Left lung (tissue), 10 donors: Measurements from ENCODE around the gene ANO2. TPM values are rescaled to one million over a fixed set of nuclear protein-coding genes. Genes with fewer than 3 reads are reported as not detected.

Experiments
- ATAC-seq: fragments of 200-7000 bp; cut with Tn5 transposase; one replicate; pipeline ENCODE4 v1.9.1; 2020; ENCODE audit warnings: moderate library complexity
- DNase-seq, 4 donors: peaks; one replicate each; pipeline ENCODE4 v3.0.0-alpha.2; 2013 to 2020
- H3K27ac ChIP-seq, 2 donors: fragments of 200-600 bp; sonication (generic) in 1 of 2; one replicate each; pipeline versions ENCODE4 v1.5.0 to v1.8.0; 2020 to 2021
- H3K27me3 ChIP-seq, 2 donors: fragments of 200-600 bp; sonication (generic) in 1 of 2; one replicate each; pipeline versions ENCODE4 v1.5.0 to v1.8.0; 2020 to 2021
- H3K36me3 ChIP-seq, 2 donors: fragments of 200-600 bp; sonication (generic) in 1 of 2; one replicate each; pipeline versions ENCODE4 v1.5.0 to v1.8.0; 2020 to 2021
- H3K4me1 ChIP-seq, 2 donors: fragments of 200-600 bp; one replicate each; pipeline ENCODE4 v1.8.0; 2021
- H3K4me3 ChIP-seq, 2 donors: fragments of 200-600 bp; sonication (generic) in 1 of 2; one replicate each; pipeline versions ENCODE4 v1.5.0 to v1.8.0; 2020 to 2021; ENCODE audit warnings: mild to moderate bottlenecking in 1 of 2
- H3K9me3 ChIP-seq, 2 donors: fragments of 200-600 bp; sonication (generic) in 1 of 2; one replicate each; pipeline versions ENCODE4 v1.5.0 to v1.8.0; 2020 to 2021
- intact Hi-C, 2 donors: fragments of 100-400 bp; cut with DNase I; formaldehyde crosslinking; loops; one replicate each; pipeline versions ENCODE4 v1.11.2 to v1.14.2; 2022
- polyA plus RNA-seq, 6 donors: library from polyadenylated mRNA; unstranded; fragments of 120-200 nt; gene quantifications; one replicate each; pipeline ENCODE4 v1.2.1, GENCODE V29; 2013; ENCODE audit not compliant: insufficient read length in 6 of 6
- total RNA-seq, 2 donors: library from RNA; stranded (reverse); fragmentation: NEBNext Ultra II Directional; extraction: Animal tissue kit (Norgen Biotek cat#: 25700); gene quantifications; one replicate each; pipeline ENCODE4 v1.2.1, GENCODE V29; 2021
- TF ChIP-seq, protein P1 (sequence below), 2 donors: fragments of 200-600 bp; sonication (generic) in 1 of 2; IDR thresholded peaks; one replicate each; pipeline versions ENCODE4 v1.5.0 to v1.8.0; 2021; ENCODE audit warnings: antibody characterized with exemption in 2 of 2
- donor health status: DM: no; HTN: yes; CAD: no.
- donor health status: DM: no; HTN: no; CAD: no.

ANO2 gene
- total and polyA plus RNA-seq, 8 donors, result 3.4 to 10.5 (median 6.1) TPM

- Histone ChIP-seq H3K27me3 (peaks cover 0 to under 1% of the 10 kb centered on the region in 2 donors), H3K27ac (no peak overlapping the region), H3K36me3 (peaks cover 0 to 4% of the 10 kb centered on the region in 2 donors), H3K4me3 (no peak overlapping the region), H3K4me1 (no peaks in the 10 kb centered on the region), H3K9me3 (no peaks in the 10 kb centered on the region)
- TF ChIP-seq, protein P1, sequence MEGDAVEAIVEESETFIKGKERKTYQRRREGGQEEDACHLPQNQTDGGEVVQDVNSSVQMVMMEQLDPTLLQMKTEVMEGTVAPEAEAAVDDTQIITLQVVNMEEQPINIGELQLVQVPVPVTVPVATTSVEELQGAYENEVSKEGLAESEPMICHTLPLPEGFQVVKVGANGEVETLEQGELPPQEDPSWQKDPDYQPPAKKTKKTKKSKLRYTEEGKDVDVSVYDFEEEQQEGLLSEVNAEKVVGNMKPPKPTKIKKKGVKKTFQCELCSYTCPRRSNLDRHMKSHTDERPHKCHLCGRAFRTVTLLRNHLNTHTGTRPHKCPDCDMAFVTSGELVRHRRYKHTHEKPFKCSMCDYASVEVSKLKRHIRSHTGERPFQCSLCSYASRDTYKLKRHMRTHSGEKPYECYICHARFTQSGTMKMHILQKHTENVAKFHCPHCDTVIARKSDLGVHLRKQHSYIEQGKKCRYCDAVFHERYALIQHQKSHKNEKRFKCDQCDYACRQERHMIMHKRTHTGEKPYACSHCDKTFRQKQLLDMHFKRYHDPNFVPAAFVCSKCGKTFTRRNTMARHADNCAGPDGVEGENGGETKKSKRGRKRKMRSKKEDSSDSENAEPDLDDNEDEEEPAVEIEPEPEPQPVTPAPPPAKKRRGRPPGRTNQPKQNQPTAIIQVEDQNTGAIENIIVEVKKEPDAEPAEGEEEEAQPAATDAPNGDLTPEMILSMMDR (IDR thresholded peaks at IDR 0.05), result no peak
- intact Hi-C loops, result no loop called here
- no peak for DNase-seq
- ATAC-seq, result no peak
Measured at GRCh38 chr12:5954661-5955060, 9.6 kb upstream of the ANO2 start.

DNA sequence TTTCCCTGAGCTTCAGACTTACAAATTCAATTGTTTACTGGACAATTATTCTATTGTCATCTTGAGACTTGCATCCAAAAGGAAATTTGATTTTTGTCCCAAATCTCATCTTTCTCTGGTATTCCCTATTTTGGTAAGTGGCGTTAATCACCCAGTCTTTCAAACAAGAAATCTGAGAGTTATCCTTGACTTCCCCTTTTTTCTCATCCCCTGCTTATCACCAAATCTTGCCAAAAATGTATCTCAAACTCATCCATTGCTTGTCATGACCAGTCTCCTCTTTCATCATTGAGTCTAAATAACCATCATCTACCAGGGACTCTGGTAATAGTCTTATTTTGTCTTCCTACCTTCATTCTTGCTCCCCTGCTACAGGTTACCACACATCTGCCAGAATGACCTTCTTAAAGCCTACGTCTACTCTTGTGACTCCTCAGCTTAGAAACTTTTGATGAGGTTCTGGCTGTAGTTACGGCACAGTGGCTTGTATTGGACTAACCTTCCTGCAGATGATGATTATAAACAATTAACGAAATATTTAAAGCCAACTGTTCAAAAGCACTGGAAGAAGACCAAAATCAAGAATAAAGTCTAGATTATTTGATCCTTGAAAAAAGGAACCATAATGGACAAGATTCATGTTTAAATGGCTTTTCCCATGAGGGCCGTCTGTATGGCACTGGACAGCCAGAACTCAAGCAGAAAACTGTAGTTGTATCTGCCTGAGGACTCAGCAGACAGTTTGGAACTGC, 9.0 kb upstream of the ANO2 start:
- H3K9me3 ChIP-seq, result no peaks in the 10 kb centered on the region
- DNase-seq, result no peak
- TF ChIP-seq, protein P1 (IDR thresholded peaks at IDR 0.05), result no peak
- intact Hi-C loops, result no loop called here
- no peak overlapping the region for H3K4me3 ChIP-seq
- H3K27ac ChIP-seq, result no peak overlapping the region
- H3K4me1 ChIP-seq, result no peaks in the 10 kb centered on the region
- ATAC-seq, result no peak
- H3K36me3 ChIP-seq, result peaks cover 0 to 9% of the 10 kb centered on the region in 2 donors
- peaks cover 0 to 6% of the 10 kb centered on the region in 2 donors for H3K27me3 ChIP-seq

DNA sequence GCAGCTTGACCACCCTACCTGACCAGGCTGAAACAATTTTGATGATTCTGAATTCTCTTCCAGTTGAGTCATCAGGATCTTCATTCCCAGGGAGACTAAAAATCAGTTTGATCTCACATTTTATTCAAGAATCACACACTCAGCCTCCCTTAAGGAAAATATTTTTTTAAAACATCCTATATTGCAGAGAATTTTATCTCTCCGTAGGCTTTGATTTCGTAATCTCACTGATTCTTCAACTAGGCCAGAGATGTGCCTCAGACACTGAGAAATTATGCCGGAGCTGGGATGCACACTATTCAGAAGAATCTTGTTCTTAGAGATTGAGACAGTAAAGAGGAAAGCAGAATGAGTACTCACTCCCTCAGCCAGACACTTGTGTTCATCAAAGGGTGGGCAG, 7.0 kb upstream of the ANO2 start:
- TF ChIP-seq, protein P1 (IDR thresholded peaks at IDR 0.05), result no peak
- DNase-seq, result no peak

DNA sequence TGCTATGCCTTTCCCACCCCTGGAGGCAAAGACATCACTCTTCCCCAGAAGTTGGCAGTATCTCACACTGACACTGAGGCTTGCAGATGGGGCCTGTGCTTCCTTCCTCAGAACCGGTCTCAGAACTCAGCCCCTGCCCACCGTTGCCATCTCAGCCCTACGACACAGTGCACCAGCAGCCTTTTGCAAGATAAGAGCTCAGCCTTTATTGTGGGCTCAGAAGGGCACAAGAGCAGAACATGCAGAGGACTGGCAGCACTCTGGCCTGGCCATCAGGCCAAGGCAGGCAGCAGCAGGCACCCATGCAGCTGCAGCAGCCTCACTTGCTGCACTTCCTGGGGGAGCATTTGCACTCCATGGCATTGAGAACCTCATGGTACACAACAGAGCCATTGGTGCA, 3.6 kb upstream of the ANO2 start:
- no peak overlapping the region for H3K4me3 ChIP-seq
- TF ChIP-seq, protein P1 (IDR thresholded peaks at IDR 0.05), result no peak
- H3K27ac ChIP-seq, result no peak overlapping the region
- no peaks in the 10 kb centered on the region for H3K9me3 ChIP-seq
- H3K27me3 ChIP-seq, result peaks cover 35 to 57% of the 10 kb centered on the region in 2 donors
- ATAC-seq (no peak), DNase-seq (no peak)
- H3K4me1 ChIP-seq, result peaks cover 3 to 9% of the 10 kb centered on the region in 2 donors
- intact Hi-C loops, result no loop called here
- H3K36me3 ChIP-seq, result peaks cover 0 to 12% of the 10 kb centered on the region in 2 donors

More for the DNA sequence above, 7.0 kb upstream of the ANO2 start:
- H3K27ac ChIP-seq, result no peak overlapping the region
- no peak for ATAC-seq
- peaks cover 0 to 12% of the 10 kb centered on the region in 2 donors for H3K36me3 ChIP-seq
- no peaks in the 10 kb centered on the region for H3K4me1 ChIP-seq
- intact Hi-C loops, result no loop called here
- peaks cover 6 to 23% of the 10 kb centered on the region in 2 donors for H3K27me3 ChIP-seq
- H3K4me3 ChIP-seq, result no peak overlapping the region
- H3K9me3 ChIP-seq, result no peaks in the 10 kb centered on the region

DNA sequence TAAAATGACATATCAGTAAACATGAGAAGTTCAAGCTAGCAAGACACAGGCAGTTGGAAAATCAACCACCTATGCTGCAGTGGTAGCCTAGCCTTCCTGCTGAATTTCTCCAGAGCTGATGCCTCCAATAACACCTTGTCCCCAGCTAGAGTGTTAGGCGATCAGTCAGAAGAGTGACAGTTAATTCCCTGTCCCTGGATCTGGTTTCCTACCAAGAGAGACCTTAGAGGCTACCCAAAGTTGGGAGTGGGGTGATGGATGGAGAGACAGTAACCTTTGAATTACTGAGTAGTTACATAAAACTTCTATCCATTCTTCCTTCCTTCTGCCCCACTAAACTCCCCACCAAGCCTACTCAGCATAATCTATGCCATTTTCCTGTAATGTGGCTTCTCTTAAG, 1.9 kb upstream of the ANO2 start:
- no peak for ATAC-seq
- Histone ChIP-seq H3K4me1 (peaks cover 3 to 9% of the 10 kb centered on the region in 2 donors), H3K9me3 (no peaks in the 10 kb centered on the region), H3K27me3 (peaks cover 37 to 67% of the 10 kb centered on the region in 2 donors), H3K4me3 (no peak overlapping the region), H3K27ac (no peak overlapping the region), H3K36me3 (peaks cover 0 to 12% of the 10 kb centered on the region in 2 donors)
- no peak for DNase-seq
- TF ChIP-seq, protein P1 (IDR thresholded peaks at IDR 0.05), result no peak
- intact Hi-C loops, result no loop called here
